GM18870 (cell line): ENCODE measurements around the gene LMBR1L.
A peak's percentile ranks its signal among the peaks of the same experiment; 100 is the strongest.
"Not testable (repeated sequence)": the region's sequence is repeated elsewhere in the genome, so short reads cannot be mapped to it uniquely, and the experiment has no call there.

ENCODE experiments used
- ATAC-seq: cut with Tn5 transposase; IDR thresholded peaks from one replicate; pipeline ENCODE4 v1.9.1; 2021; ENCODE audit warnings: moderate library complexity; ENCODE audit not compliant: unreplicated experiment

The LMBR1L gene, protein sequence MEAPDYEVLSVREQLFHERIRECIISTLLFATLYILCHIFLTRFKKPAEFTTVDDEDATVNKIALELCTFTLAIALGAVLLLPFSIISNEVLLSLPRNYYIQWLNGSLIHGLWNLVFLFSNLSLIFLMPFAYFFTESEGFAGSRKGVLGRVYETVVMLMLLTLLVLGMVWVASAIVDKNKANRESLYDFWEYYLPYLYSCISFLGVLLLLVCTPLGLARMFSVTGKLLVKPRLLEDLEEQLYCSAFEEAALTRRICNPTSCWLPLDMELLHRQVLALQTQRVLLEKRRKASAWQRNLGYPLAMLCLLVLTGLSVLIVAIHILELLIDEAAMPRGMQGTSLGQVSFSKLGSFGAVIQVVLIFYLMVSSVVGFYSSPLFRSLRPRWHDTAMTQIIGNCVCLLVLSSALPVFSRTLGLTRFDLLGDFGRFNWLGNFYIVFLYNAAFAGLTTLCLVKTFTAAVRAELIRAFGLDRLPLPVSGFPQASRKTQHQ

DNA sequence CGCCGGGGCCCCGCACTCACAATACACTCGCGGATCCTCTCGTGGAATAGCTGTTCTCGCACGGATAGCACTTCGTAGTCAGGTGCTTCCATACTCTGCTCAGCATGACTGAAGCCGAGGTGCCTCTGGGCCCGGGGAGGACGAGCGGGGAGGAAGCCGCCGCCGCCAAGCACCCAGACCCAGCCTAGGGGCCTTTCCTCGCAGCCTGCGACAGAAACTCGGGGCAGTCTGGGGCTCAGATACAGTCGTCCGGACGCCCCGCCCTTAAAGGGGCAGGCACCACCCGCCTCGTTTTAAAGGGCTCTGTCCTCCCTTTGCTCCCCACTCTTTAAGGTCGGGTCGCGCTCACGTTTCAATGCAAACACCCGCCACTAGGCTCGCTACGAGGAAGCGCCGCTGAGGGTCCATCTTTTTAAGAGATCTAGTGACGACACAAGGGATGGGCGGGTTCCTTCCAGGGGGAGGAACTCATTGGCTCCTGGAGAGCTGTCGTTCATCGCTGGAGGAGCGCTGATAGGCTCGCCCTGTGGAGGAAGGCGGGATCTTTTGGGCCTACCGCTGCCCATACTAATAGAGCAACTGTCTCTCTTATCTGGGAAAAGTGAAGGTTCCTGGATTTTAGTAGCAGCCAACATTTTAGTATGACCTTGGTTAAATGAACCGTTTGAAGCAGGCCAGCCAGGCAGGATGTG lies at the start of gene LMBR1L:
TSS of gene LMBR1L (minus strand) at position 384 of the 692 bp plus-strand sequence. CDS start at position 92, 292 bp downstream.
- peak; percentile 96 for ATAC-seq

DNA sequence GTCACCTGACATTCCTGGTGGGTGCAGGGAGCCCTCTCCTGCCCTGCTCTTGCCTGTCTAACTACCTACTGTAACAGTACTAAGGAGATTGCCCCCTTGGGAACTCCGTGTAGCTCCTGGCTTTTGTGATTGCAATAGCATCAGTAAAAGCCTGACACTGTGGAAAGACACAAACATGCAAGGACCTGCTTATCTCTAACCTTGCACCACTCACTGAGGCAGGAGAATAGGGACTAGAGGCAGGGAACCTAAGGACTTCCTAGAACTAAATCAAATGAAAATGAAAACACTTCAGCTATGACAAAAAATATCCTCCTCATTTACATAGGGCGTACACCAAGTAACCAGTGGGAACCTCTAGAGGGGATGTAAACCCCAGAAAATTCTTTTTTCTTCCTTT lies 49.8 kb upstream of the LMBR1L start:
- no peak for ATAC-seq

DNA sequence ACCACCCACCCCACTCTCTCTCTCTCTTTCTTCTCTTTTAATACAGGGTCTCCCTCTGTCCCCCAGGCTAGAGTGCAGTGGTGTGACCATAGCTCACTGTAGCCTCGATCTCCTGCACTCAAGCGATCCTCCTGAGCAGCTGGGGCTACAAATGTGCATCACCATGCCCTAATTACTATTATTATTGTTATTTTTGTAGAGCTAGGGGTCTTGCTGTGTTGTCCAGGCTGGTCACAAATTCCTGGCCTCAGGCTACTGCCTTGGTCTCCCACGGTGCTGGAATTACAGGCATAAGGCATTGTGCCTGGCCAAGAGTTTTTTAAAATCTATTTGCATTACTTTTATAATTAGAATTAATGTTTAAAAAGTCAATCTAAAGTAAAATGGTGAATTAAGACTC lies 43.6 kb upstream of the LMBR1L start:
- no peak for ATAC-seq

DNA sequence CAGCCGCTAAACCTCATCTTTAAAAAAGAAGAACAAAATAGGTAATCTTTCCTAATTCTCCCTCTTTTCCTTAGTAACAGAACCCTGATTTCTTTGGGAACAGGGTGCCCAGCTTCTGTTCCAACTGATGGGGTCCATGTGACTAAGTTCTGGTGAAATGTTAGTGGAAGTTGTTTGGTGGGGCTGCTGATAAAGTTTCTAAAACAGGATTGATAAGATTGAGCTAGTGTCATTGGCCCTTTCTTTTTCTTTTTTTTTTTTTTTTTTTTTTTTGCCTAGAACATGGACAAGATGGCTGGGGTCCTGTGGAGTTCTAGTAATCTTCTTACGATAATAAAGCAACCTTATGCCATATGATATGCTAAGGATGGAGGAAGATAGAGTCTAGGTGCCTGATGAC lies 36.7 kb upstream of the LMBR1L start:
- no peak for ATAC-seq

DNA sequence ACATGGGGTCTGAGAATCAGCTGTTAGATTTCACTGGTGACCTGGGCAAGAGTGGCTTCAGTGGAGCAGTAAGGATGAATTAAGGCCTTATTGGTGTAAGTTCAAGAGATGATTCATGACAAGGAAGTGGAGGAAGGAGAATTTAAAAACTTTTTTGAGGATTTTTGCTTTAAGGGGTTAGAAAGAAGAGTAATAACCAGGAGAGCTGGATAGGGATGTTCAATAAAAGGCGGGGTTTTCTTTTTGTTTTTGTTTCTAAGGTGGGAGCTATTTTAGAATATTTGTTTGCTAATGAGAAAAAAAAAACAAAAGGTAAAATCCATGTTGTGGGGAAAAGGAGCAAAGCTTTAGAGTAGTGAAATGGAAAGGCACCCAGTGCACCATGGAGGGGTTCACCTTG lies 35.8 kb upstream of the LMBR1L start:
- no peak for ATAC-seq

DNA sequence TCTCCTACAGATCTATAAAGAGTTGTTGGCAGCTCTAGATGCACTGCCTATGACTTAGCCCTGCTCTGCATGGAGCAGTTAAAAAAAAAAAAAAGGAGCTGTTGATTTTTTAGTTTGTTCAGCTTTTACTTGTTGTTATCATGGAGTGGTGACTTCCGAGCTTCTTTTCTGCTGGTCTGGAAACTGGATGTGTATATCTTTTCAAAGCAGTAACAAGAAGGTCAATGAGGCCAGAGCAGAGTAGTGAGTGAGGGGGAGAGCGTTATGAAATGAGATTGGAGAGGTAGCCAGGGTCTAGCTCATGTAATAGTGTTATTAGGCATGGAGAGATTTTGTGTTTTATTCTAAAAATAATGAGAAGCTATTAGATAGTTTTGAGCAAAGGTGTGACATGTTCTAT lies 33.7 kb upstream of the LMBR1L start:
- no peak for ATAC-seq

DNA sequence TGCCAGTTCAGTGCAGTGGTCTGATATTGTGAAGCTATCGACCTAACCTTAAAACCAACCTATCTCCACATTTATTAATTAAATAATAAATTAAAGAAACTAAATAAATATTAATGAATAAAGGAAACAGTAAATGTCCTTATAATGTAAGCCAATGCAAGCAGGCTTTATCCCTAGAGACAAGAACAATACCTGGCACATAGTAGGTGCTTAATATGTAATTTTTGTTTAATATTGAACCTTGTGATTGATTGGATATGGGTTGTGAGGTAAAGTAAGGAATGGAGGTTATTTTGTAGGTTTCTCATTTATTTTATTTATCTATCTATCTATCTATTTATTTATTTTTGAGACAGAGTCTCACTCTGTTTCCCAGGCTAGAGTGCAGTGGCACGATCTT lies 28.4 kb upstream of the LMBR1L start:
- no peak for ATAC-seq

DNA sequence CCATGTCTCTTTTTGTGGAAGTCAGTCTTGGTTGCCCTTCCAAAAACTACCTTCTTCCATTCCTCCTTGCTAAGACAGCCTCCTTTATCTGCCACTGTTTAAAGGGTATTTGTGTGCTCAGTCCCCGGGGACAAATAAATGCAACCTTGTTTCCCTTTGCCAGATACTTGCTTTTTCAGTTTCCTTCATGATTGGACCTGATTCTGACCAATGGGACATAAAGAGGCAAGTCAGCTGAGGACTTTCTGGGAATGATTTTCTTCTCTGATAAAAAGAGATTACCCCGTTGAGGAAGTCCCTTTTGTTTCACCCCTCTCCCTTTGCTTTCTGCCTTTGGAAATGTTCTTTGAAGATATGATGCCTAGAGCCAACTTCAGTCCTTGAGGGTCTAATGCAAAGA lies 27.9 kb upstream of the LMBR1L start:
- ATAC-seq: no peak

DNA sequence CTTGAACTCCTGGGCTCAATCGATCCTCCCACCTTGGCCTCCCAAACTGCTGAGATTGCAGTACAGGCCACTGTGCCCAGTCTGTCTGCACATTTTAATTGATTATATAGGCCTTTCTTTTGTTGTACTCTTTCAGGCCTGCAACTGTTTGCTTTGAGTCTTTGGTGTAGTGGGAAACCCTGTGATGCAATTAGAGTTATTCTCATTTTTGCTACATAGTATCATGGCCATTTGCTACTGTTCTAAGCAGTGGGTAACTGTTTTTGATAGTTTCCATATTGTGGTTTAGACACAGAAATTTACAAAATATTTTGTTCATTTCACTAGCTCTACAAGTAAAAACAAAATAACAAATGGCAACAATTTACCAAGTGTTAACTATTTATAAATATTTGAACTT lies 26.8 kb upstream of the LMBR1L start:
- ATAC-seq: no peak

DNA sequence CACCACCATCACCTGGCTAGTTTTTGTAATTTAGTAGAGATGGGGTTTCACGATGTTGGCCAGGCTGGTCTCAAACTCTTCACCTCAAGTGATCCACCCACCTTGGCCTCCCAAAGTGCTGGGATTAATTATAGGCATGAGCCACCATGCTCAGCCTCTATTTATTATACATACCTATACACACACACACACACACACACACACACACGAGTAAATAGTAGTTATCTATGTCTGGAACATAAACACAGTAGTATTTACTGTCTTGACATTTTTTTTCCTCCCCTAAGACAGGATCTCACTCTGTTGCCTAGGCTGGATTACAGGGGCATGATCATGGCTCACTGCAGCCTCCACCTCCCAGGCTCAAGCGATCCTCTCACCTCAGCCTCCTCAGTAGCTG lies 26.4 kb upstream of the LMBR1L start:
- ATAC-seq: not testable (repeated sequence)

DNA sequence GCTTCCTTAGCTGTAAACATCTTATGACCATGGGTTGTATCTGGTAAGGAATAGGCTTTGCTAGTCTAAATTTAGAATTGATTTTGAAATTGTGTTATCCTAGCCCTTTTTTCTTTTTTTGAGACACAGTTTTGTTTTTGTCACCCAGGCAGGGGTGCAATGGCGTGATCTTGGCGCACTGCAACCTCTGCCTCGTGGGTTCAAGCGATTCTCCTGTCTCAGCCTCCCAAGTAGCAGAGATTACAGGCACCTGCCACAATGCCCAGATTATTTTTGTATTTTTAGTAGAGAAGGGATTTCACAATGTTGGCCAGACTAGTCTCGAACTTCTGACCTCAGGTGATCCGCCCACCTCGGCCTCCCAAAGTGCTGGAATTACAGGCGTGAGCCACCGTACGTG lies 22.9 kb upstream of the LMBR1L start:
- ATAC-seq: no peak

DNA sequence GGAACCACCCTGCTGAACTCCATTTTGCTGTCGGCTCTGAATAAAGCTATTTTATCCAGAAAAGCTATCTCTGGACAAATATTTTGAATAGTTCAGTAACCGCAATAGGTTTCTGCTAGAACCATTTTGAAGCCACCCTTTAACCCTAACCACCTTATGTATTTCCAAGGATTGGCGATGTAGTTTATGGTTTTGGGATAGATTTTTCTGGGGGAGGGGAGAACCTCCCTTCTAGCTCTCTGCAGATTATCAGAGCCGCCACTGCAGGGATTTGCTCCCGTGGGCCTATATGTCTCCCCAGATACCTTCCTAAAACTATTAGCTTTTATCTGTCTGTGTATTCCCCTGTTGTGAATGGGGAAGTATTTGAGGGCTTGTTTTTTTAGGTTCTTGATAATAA lies 22.4 kb upstream of the LMBR1L start:
- ATAC-seq: no peak

DNA sequence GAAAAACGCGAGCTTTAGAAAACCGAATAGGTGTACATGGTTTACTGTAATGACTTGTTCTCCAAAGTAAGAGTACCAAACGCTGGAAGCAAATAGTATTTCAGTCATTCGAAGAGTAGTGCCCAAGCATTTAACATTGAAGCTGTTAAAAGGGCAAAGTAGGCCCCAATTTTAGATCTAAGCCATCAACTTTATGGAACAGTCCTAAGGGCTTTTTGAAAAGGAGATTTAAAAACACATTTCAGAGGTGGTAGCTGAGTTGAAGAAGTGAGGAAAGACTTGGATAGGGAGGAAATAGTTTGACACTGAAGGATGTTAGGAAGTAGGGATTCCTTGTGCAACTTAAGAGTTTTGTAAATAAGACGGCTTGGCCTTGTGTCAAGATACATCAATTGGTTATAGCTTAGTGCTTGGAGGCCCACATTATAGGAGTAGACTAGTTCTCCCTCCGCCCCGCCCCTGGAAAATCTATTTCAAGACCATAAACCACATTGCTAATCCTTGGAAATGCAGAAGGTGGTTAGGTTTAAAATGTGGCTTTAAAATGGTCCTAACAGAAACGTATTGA lies 21.3 kb upstream of the LMBR1L start:
- ATAC-seq: no peak

DNA sequence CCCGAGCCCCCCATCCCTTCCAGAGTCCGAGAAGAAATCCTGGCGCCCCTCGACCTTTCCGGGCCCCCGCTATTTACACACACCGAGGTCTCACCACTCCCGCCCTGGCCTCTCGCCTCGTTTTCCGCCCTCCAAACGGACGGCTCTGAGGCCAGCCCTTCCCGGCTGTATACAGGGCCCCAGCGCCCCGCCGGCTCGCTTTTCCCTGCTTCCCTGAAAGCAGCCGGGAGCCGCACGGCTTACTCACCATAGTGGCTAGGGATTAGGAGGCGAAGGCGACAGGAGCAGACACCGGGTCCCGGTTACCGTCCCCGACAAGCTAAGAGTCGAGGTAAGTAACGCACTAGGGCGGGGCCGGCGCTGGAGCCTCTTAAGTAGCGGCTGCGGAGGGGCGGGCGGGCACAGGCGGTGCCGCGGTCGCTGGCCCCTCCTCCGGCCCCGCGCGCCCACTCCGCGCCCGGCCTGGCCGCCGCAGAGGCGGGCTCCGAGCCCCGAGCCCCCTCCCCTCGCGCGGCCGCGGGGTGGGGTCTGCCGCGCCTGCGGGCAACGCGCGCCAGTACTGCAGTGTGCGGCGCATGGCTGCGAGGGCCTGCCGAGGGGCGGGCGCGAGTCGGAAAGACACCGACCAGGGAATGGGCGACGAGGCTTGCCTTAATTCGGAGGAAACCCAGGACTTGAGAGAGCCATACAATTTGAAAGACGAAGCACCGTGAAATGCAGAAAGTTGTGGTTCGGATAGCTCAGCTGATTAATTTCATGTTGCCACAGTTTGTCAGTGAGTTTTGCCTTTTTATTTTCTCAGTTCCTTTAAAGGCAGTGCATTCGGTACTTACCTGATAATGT lies 20.6 kb upstream of the LMBR1L start, which contains the start of gene TUBA1B:
TSS of gene TUBA1B (minus strand) at position 345 of the 843 bp plus-strand sequence. CDS start at position 250, 95 bp downstream.
- peak; percentile 45 for ATAC-seq

DNA sequence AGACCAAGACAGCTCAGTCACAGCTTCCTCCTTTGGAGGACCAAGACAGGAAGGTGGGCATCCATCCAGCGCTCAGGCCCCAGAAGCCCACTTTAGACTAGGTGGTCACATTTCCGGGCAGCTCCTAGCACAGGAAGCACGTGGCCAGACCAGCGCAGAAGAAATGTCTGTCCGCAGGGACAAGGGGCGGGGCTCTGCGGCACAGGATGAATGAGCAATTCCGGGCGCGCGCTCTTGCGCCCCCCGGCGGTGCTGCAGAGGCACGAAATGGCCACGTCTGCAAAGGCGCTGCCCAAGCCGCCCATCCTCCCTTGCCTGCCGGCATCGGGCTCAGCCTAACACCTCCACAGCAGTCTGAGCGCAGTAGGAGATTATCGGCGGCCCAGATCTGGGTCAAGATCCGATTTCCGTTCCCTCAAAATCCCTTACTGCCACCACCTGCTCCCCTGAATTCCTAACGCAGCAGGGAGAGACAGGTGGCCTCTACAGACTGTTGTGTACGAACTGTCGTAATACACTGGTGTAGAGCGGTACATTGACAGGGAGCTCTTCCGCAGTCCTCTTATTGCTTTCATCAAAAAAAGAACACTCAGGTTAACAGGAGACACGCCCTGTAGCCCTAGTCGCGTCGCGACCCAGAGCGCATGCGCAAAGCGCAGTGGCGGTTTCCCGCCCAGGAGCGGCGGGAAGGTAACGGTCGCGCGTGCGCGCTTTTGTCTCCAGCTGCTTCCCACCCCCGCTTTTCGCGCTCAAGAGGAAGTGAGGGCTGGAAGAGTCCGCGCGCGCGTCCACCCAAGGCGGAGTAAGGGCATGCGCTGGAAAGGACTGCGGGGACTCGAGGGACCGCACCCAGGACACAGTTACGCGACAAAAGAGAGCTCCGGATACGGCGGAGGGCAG lies 19.8 kb upstream of the LMBR1L start:
- ATAC-seq: peak; percentile 38

DNA sequence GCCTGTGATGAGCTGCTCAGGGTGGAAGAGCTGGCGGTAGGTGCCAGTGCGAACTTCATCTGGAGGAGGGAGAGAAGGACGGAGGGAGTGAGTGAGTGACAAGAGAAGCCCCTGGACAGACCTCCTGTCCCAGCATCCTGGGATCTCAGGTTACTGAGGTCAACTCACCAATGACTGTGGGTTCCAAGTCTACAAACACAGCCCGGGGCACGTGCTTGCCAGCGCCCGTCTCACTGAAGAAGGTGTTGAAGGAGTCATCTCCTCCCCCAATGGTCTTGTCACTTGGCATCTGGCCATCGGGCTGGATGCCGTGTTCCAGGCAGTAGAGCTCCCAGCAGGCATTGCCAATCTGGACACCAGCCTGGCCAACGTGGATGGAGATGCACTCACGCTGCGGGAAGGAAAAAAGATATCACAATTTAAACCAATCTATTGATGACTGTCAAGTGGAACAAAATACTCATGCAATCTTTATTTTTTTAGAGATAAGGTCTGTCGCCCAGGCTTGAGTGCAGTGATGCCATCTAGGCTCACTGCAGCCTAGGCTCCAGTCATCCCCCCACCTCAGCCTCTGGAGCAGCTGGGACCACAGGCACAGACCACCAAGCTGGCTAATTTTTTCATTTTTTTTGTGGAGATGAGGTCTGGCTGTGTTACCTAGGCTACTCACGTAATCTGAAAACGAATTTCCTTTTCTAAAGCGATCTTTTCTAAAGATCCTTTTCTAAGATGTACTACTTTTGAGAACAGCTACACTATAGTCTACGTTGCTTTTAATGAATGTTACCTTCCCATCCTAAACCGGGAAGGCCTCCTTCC lies 18.9 kb upstream of the LMBR1L start:
- no peak for ATAC-seq

DNA sequence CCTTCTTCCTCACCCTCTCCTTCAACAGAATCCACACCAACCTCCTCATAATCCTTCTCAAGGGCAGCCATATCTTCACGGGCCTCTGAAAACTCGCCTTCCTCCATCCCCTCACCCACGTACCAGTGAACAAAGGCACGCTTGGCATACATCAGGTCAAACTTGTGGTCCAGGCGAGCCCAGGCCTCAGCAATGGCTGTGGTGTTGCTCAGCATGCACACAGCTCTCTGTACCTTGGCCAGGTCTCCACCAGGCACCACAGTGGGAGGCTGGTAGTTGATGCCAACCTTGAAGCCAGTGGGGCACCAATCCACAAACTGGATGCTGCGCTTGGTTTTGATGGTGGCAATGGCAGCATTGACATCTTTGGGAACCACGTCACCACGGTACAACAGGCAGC lies 17.3 kb upstream of the LMBR1L start:
- not testable (repeated sequence) for ATAC-seq

DNA sequence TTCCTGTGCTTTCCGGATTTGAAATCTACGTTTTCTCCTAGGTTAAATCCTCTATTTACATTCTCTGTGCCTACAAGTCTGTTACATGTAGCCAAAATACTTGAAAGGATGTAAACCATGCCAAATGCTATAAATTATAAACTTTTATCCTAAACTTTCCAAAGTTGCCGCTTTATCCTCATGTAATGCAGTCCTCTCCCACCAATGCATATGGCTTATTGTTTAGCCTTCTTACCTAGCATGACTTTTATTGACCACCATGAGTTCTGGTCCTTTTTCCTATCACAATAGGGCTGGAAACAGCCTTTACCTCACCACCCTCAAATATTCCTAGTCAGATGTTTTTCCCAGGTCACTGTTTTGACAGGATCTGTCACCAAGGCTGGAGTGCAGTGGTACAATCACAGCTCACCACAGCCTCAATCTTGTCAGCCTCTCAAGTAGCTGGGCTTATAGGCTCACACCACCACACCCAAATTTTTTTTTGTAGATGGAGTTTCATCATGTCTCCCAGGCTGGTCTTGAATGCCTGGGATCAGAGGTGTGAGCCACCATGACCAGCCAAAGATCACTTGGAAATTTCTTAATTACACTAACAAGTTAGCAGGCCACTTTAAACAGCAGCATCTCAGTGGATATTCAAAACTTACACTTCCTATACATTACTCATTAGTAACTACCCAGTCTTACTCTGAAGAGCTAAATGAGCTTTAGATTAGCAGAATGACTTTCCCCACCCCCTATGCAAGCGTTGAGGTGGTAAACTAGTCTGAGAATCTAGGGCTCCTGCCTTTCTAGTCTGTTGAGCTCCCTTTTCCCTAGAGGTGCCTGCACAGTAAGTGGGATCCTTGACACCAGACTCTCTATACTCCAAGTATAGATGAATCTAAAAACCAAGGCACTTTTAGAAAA lies 16.5 kb upstream of the LMBR1L start:
- no peak for ATAC-seq
